Stomach smooth muscle (tissue), 2 donors: ENCODE measurements around the gene CCDC102B.
"Not testable (repeated sequence)": the region's sequence is repeated elsewhere in the genome, so short reads cannot be mapped to it uniquely, and the experiment has no call there.

Experiments
- H3K27ac ChIP-seq: one replicate; pipeline ENCODE4 v1.7.0; 2013; ENCODE audit warnings: mild to moderate bottlenecking, low read length, inconsistent platforms
- H3K27me3 ChIP-seq, 2 donors: one replicate each; pipeline ENCODE4 v1.7.0; 2013; ENCODE audit warnings: low read length in 2 of 2; ENCODE audit not compliant: insufficient read depth in 2 of 2, control insufficient read depth in 1 of 2
- H3K36me3 ChIP-seq, 2 donors: one replicate each; pipeline ENCODE4 v1.7.0; 2013; ENCODE audit warnings: low read length in 2 of 2; ENCODE audit not compliant: control insufficient read depth in 2 of 2, insufficient read depth in 2 of 2
- H3K4me1 ChIP-seq: one replicate; pipeline ENCODE4 v1.7.0; 2013; ENCODE audit warnings: low read length; ENCODE audit not compliant: control insufficient read depth, insufficient read depth
- H3K4me3 ChIP-seq, 2 donors: one replicate each; pipeline ENCODE4 v1.7.0; 2013; ENCODE audit warnings: low read length in 2 of 2
- H3K9ac ChIP-seq, 2 donors: one replicate each; pipeline ENCODE4 v1.7.0; 2013; ENCODE audit warnings: low read length in 2 of 2, mild to moderate bottlenecking in 1 of 2
- H3K9me3 ChIP-seq, 2 donors: one replicate each; pipeline ENCODE4 v1.7.0; 2013; ENCODE audit warnings: low read length in 2 of 2; ENCODE audit not compliant: control insufficient read depth in 2 of 2
- donor health status: healthy.
- donor health status: Pancreatic carcinoma.

Gene CCDC102B

GRCh38 chr18:68783506-68783905 is 14.4 kb upstream of the CCDC102B start:
- Histone ChIP-seq H3K4me3 (no peak overlapping the region), H3K27ac (no peak overlapping the region), H3K27me3 (no peaks in the 10 kb centered on the region), H3K9me3 (no peaks in the 10 kb centered on the region), H3K4me1 (no peaks in the 10 kb centered on the region), H3K36me3 (no peaks in the 10 kb centered on the region), H3K9ac (no peak overlapping the region)

GRCh38 chr18:68784071-68784470 is 13.8 kb upstream of the CCDC102B start:
- no peak overlapping the region for H3K9ac ChIP-seq
- H3K4me3 ChIP-seq = no peak overlapping the region
- no peaks in the 10 kb centered on the region for H3K9me3 ChIP-seq
- H3K36me3 ChIP-seq = no peaks in the 10 kb centered on the region
- H3K27ac ChIP-seq = no peak overlapping the region
- no peaks in the 10 kb centered on the region for H3K4me1 ChIP-seq
- H3K27me3 ChIP-seq = no peaks in the 10 kb centered on the region

- H3K4me1 ChIP-seq, H3K9me3 ChIP-seq, H3K27ac ChIP-seq, H3K9ac ChIP-seq, H3K27me3 ChIP-seq, H3K36me3 ChIP-seq, H3K4me3 ChIP-seq: not testable (repeated sequence)
These were observed 7.6 kb upstream of the CCDC102B start for GRCh38 chr18:68790290-68790689.

- no peaks in the 10 kb centered on the region for H3K9me3 ChIP-seq
- H3K4me1 ChIP-seq = no peaks in the 10 kb centered on the region
- H3K4me3 ChIP-seq = no peak overlapping the region
- no peak overlapping the region for H3K27ac ChIP-seq
- no peaks in the 10 kb centered on the region for H3K36me3 ChIP-seq
- no peaks in the 10 kb centered on the region for H3K27me3 ChIP-seq
- no peak overlapping the region for H3K9ac ChIP-seq
These were observed 6.1 kb upstream of the CCDC102B start for GRCh38 chr18:68791801-68792200.

GRCh38 chr18:68793951-68794350 is 3.9 kb upstream of the CCDC102B start:
- no peak overlapping the region for H3K9ac ChIP-seq
- H3K27me3 ChIP-seq = no peaks in the 10 kb centered on the region
- H3K9me3 ChIP-seq = no peaks in the 10 kb centered on the region
- H3K4me1 ChIP-seq = no peaks in the 10 kb centered on the region
- no peak overlapping the region for H3K4me3 ChIP-seq
- no peak overlapping the region for H3K27ac ChIP-seq
- no peaks in the 10 kb centered on the region for H3K36me3 ChIP-seq

GRCh38 chr18:68796936-68797690 is 767 bp upstream of the CCDC102B start:
- Histone ChIP-seq H3K27me3 (no peaks in the 10 kb centered on the region), H3K4me1 (no peaks in the 10 kb centered on the region), H3K4me3 (no peak overlapping the region), H3K9ac (no peak overlapping the region), H3K36me3 (no peaks in the 10 kb centered on the region), H3K9me3 (no peaks in the 10 kb centered on the region), H3K27ac (no peak overlapping the region)

GRCh38 chr18:68800075-68800474 is 2.2 kb downstream of the CCDC102B start:
- Histone ChIP-seq H3K9ac (no peak overlapping the region), H3K27me3 (no peaks in the 10 kb centered on the region), H3K4me1 (no peaks in the 10 kb centered on the region), H3K9me3 (no peaks in the 10 kb centered on the region), H3K27ac (no peak overlapping the region), H3K36me3 (no peaks in the 10 kb centered on the region), H3K4me3 (no peak overlapping the region)

- H3K27me3 ChIP-seq = no peaks in the 10 kb centered on the region
- no peaks in the 10 kb centered on the region for H3K36me3 ChIP-seq
- H3K9ac ChIP-seq = no peak overlapping the region
- no peaks in the 10 kb centered on the region for H3K4me1 ChIP-seq
- H3K4me3 ChIP-seq = no peak overlapping the region
- H3K9me3 ChIP-seq = no peaks in the 10 kb centered on the region
- no peak overlapping the region for H3K27ac ChIP-seq
These were observed 5.5 kb downstream of the CCDC102B start for GRCh38 chr18:68803356-68803755.

- no peak overlapping the region for H3K4me3 ChIP-seq
- H3K9ac ChIP-seq = no peak overlapping the region
- no peaks in the 10 kb centered on the region for H3K4me1 ChIP-seq
- H3K9me3 ChIP-seq = no peaks in the 10 kb centered on the region
- no peak overlapping the region for H3K27ac ChIP-seq
- H3K27me3 ChIP-seq = no peaks in the 10 kb centered on the region
- no peaks in the 10 kb centered on the region for H3K36me3 ChIP-seq
These were observed 19.7 kb downstream of the CCDC102B start for GRCh38 chr18:68817584-68817983.

- H3K36me3 ChIP-seq = no peaks in the 10 kb centered on the region
- H3K4me1 ChIP-seq = no peaks in the 10 kb centered on the region
- no peak overlapping the region for H3K4me3 ChIP-seq
- no peak overlapping the region for H3K27ac ChIP-seq
- H3K27me3 ChIP-seq = no peaks in the 10 kb centered on the region
- no peak overlapping the region for H3K9ac ChIP-seq
- H3K9me3 ChIP-seq = no peaks in the 10 kb centered on the region
These were observed 20.7 kb downstream of the CCDC102B start for GRCh38 chr18:68818584-68818983.

- no peak overlapping the region for H3K9ac ChIP-seq
- H3K4me3 ChIP-seq = no peak overlapping the region
- H3K4me1 ChIP-seq = no peaks in the 10 kb centered on the region
- no peak overlapping the region for H3K27ac ChIP-seq
- H3K9me3 ChIP-seq = no peaks in the 10 kb centered on the region
- no peaks in the 10 kb centered on the region for H3K36me3 ChIP-seq
- H3K27me3 ChIP-seq = no peaks in the 10 kb centered on the region
These were observed 25.0 kb downstream of the CCDC102B start for GRCh38 chr18:68822926-68823325.
